Natural killer cell (primary cell): Measurements from ENCODE around the gene HMCN2. TPM values are rescaled to one million over a fixed set of nuclear protein-coding genes. Genes with fewer than 3 reads are reported as not detected.

ENCODE experiments used
- ATAC-seq, 3 donors: fragments of 150-1000 bp in 2 of 3; fragments of 200-7000 bp in 1 of 3; cut with Tn5 transposase; 1 replicate in 1 of 3; 2 replicates in 2 of 3; pipeline ENCODE4 v1.10.0; 2021; ENCODE audit warnings: mild to moderate bottlenecking in 2 of 3, moderate library complexity in 2 of 3
- DNase-seq, 2 donors: peaks; one replicate each; pipeline versions ENCODE4 v3.0.0 to v3.0.0-alpha.2; 2013 to 2021; ENCODE audit warnings: mixed read lengths in 1 of 2
- H3K27ac ChIP-seq: one replicate; pipeline ENCODE4 v1.5.1; 2013; ENCODE audit warnings: mild to moderate bottlenecking, low read length
- H3K27me3 ChIP-seq: one replicate; pipeline ENCODE4 v1.6.1; 2013; ENCODE audit warnings: low read length; ENCODE audit not compliant: control insufficient read depth, insufficient read depth
- H3K36me3 ChIP-seq: one replicate; pipeline ENCODE4 v1.6.1; 2013; ENCODE audit warnings: low read length; ENCODE audit not compliant: control insufficient read depth, insufficient read depth
- H3K4me1 ChIP-seq: one replicate; pipeline ENCODE4 v1.6.1; 2013; ENCODE audit warnings: low read length; ENCODE audit not compliant: control insufficient read depth, insufficient read depth
- H3K4me3 ChIP-seq: one replicate; pipeline ENCODE4 v1.5.1; 2013; ENCODE audit warnings: low read length
- H3K9me3 ChIP-seq: one replicate; pipeline ENCODE4 v1.6.1; 2013; ENCODE audit warnings: low read length; ENCODE audit not compliant: control insufficient read depth, insufficient read depth
- H3K27ac Mint-ChIP-seq, 2 donors: one replicate each; pipeline ENCODE4 v1.8.0; 2022; ENCODE audit warnings: mild to moderate bottlenecking in 2 of 2, mixed read lengths in 2 of 2, moderate library complexity in 1 of 2
- H3K27me3 Mint-ChIP-seq, 2 donors: one replicate each; pipeline ENCODE4 v1.8.0; 2022; ENCODE audit warnings: low read depth in 2 of 2, mixed read lengths in 2 of 2
- H3K36me3 Mint-ChIP-seq: one replicate; pipeline ENCODE4 v1.8.0; 2022; ENCODE audit warnings: mixed read lengths
- H3K4me1 Mint-ChIP-seq, 2 donors: one replicate each; pipeline ENCODE4 v1.8.0; 2022; ENCODE audit warnings: mixed read lengths in 2 of 2
- H3K4me3 Mint-ChIP-seq: one replicate; pipeline ENCODE4 v1.8.0; 2022; ENCODE audit warnings: mild to moderate bottlenecking, moderate library complexity, mixed read lengths
- H3K9me3 Mint-ChIP-seq, 2 donors: one replicate each; pipeline ENCODE4 v1.8.0; 2022; ENCODE audit warnings: mixed read lengths in 2 of 2
- WGBS: methylation state at CpG from one replicate; pipeline ENCODE4 v1.1.7; 2013; ENCODE audit warnings: missing lambda C conversion rate; ENCODE audit not compliant: insufficient coverage; 5-methylcytosine and 5-hydroxymethylcytosine counted together
- intact Hi-C: fragments of 100-400 bp; cut with micrococcal nuclease; formaldehyde crosslinking; loops from one replicate; pipeline ENCODE4 v1.14.2; 2022
- total RNA-seq, 4 donors: library from RNA; stranded (reverse); fragments of 120-200 nt in 1 of 4; gene quantifications; one replicate each; pipeline versions ENCODE4 v1.2.3 to v1.2.4, GENCODE V29; 2013 to 2022
- TF ChIP-seq, protein P1 (sequence below): fragments of 200-600 bp; IDR thresholded peaks from one replicate; pipeline ENCODE4 v1.8.0; 2022; ENCODE audit warnings: antibody characterized with exemption

HMCN2 gene
- total RNA-seq, 3 donors from 2014 or later (not counting 1 experiment from before 2014, with no cell fraction given): not detected

GRCh38 chr9:130345897-130346385, 80.4 kb downstream of the HMCN2 start:
- H3K27me3 ChIP-seq: no peaks in the 10 kb centered on the region
- TF ChIP-seq, protein P1, sequence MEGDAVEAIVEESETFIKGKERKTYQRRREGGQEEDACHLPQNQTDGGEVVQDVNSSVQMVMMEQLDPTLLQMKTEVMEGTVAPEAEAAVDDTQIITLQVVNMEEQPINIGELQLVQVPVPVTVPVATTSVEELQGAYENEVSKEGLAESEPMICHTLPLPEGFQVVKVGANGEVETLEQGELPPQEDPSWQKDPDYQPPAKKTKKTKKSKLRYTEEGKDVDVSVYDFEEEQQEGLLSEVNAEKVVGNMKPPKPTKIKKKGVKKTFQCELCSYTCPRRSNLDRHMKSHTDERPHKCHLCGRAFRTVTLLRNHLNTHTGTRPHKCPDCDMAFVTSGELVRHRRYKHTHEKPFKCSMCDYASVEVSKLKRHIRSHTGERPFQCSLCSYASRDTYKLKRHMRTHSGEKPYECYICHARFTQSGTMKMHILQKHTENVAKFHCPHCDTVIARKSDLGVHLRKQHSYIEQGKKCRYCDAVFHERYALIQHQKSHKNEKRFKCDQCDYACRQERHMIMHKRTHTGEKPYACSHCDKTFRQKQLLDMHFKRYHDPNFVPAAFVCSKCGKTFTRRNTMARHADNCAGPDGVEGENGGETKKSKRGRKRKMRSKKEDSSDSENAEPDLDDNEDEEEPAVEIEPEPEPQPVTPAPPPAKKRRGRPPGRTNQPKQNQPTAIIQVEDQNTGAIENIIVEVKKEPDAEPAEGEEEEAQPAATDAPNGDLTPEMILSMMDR: no peak
- no peak overlapping the region for H3K4me3 ChIP-seq
- Mint-ChIP-seq H3K9me3 (no peaks in the 10 kb centered on the region), H3K4me3 (no peak overlapping the region), H3K4me1 (no peaks in the 10 kb centered on the region), H3K27ac (no peak overlapping the region), H3K36me3 (no peaks in the 10 kb centered on the region), H3K27me3 (no peaks in the 10 kb centered on the region)
- ATAC-seq: no peak
- H3K4me1 ChIP-seq: no peaks in the 10 kb centered on the region
- DNase-seq: no peak
- WGBS: 87% methylated on average over 13 of the region's 13 CpGs
- intact Hi-C loops: no loop called here
- H3K9me3 ChIP-seq: no peaks in the 10 kb centered on the region
- no peak overlapping the region for H3K27ac ChIP-seq
- no peaks in the 10 kb centered on the region for H3K36me3 ChIP-seq

- no peaks in the 10 kb centered on the region for H3K9me3 Mint-ChIP-seq
- TF ChIP-seq, protein P1: no peak
- ATAC-seq: no peak
These were observed 80.9 kb downstream of the HMCN2 start for GRCh38 chr9:130346431-130346830.

DNA sequence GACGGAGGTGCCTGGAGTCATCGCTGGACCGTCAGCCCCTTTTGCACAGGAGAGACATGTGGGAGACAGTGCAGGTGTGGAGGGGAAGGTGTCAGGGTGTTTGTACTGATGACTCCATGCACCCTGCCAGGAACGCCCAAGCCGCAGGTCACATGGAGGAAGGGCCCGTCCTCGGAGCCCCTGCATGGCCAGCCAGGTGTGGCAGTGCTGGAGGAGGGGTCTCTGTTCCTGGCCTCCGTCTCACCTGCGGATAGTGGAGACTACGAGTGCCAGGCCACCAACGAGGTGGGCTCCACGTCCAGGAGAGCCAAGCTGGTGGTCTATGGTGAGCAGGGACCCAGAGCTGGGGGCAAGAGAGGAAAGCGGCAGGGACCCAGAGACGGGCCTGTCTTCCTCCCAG, 81.5 kb downstream of the HMCN2 start:
- TF ChIP-seq, protein P1: no peak
- ATAC-seq (no peak), DNase-seq (no peak)
- Mint-ChIP-seq H3K4me3 (no peak overlapping the region), H3K27ac (no peak overlapping the region), H3K36me3 (no peaks in the 10 kb centered on the region), H3K4me1 (no peaks in the 10 kb centered on the region), H3K27me3 (no peaks in the 10 kb centered on the region), H3K9me3 (no peaks in the 10 kb centered on the region)
- H3K36me3 ChIP-seq: no peaks in the 10 kb centered on the region
- no peaks in the 10 kb centered on the region for H3K27me3 ChIP-seq
- H3K4me3 ChIP-seq: no peak overlapping the region
- no peaks in the 10 kb centered on the region for H3K4me1 ChIP-seq
- WGBS: 86% methylated on average over 14 of the region's 14 CpGs
- intact Hi-C loops: no loop called here
- H3K9me3 ChIP-seq: no peaks in the 10 kb centered on the region
- no peak overlapping the region for H3K27ac ChIP-seq

More at GRCh38 chr9:130346431-130346830, 80.9 kb downstream of the HMCN2 start:
- H3K27ac ChIP-seq: no peak overlapping the region
- Mint-ChIP-seq H3K36me3 (no peaks in the 10 kb centered on the region), H3K4me3 (no peak overlapping the region), H3K27ac (no peak overlapping the region), H3K4me1 (no peaks in the 10 kb centered on the region), H3K27me3 (no peaks in the 10 kb centered on the region)
- H3K4me1 ChIP-seq: no peaks in the 10 kb centered on the region
- no peak overlapping the region for H3K4me3 ChIP-seq
- H3K27me3 ChIP-seq: no peaks in the 10 kb centered on the region
- DNase-seq: no peak
- WGBS: 82% methylated on average over 14 of the region's 14 CpGs
- no peaks in the 10 kb centered on the region for H3K9me3 ChIP-seq
- H3K36me3 ChIP-seq: no peaks in the 10 kb centered on the region
- intact Hi-C loops: no loop called here

GRCh38 chr9:130347931-130348330, 82.4 kb downstream of the HMCN2 start:
- H3K27me3 Mint-ChIP-seq: no peaks in the 10 kb centered on the region
- WGBS: 36% methylated on average over 5 of the region's 6 CpGs
- H3K4me1 Mint-ChIP-seq: no peaks in the 10 kb centered on the region
- H3K4me3 ChIP-seq: no peak overlapping the region
- no peaks in the 10 kb centered on the region for H3K9me3 Mint-ChIP-seq
- TF ChIP-seq, protein P1: no peak
- no peaks in the 10 kb centered on the region for H3K36me3 Mint-ChIP-seq
- DNase-seq: no peak
- H3K9me3 ChIP-seq: no peaks in the 10 kb centered on the region
- H3K4me3 Mint-ChIP-seq: no peak overlapping the region
- ATAC-seq: no peak
- H3K4me1 ChIP-seq: no peaks in the 10 kb centered on the region
- no peak overlapping the region for H3K27ac ChIP-seq
- no peaks in the 10 kb centered on the region for H3K36me3 ChIP-seq
- H3K27me3 ChIP-seq: no peaks in the 10 kb centered on the region
- intact Hi-C loops: no loop called here
- H3K27ac Mint-ChIP-seq: no peak overlapping the region
